MM.1S (cell line): ENCODE measurements around the gene ZMYND15.
"Not testable (repeated sequence)": the region's sequence is repeated elsewhere in the genome, so short reads cannot be mapped to it uniquely, and the experiment has no call there.

Experiments
- DNase-seq: peaks from one replicate; pipeline ENCODE4 v3.0.0-alpha.2; 2015
- H2AFZ ChIP-seq: fragments of 300-600 bp; sonication (generic); 2 replicates; pipeline ENCODE4 v1.6.0; 2016; ENCODE audit warnings: antibody characterized with exemption, low read length
- H3F3A ChIP-seq: fragments of 300-600 bp; sonication (generic); 2 replicates; pipeline ENCODE4 v1.6.1; 2016; ENCODE audit warnings: mild to moderate bottlenecking, antibody characterized with exemption, low read length, moderate library complexity, mixed read lengths; ENCODE audit not compliant: insufficient read depth
- H3K27ac ChIP-seq: fragments of 300-600 bp; sonication (generic); 2 replicates; pipeline ENCODE4 v1.5.1; 2016; ENCODE audit warnings: mild to moderate bottlenecking, low read length
- H3K27me3 ChIP-seq: fragments of 300-600 bp; sonication (generic); replicated peaks from 2 replicates; pipeline ENCODE4 v1.6.0; 2016; ENCODE audit warnings: low read length; ENCODE audit not compliant: insufficient read depth
- H3K36me3 ChIP-seq: fragments of 300-600 bp; sonication (generic); replicated peaks from 2 replicates; pipeline ENCODE4 v1.6.1; 2016; ENCODE audit warnings: mild to moderate bottlenecking, low read length, mixed read lengths; ENCODE audit not compliant: insufficient read depth
- H3K4me1 ChIP-seq: fragments of 300-600 bp; sonication (generic); 2 replicates; pipeline ENCODE4 v1.6.1; 2016; ENCODE audit warnings: low read length, mixed read lengths
- H3K4me2 ChIP-seq: fragments of 300-600 bp; sonication (generic); 2 replicates; pipeline ENCODE4 v1.6.0; 2016; ENCODE audit warnings: low read depth, low read length
- H3K4me3 ChIP-seq: fragments of 300-600 bp; sonication (generic); 2 replicates; pipeline ENCODE4 v1.5.1; 2016; ENCODE audit warnings: low read length, mixed read lengths
- H3K79me2 ChIP-seq: fragments of 300-600 bp; sonication (generic); 2 replicates; pipeline ENCODE4 v1.6.1; 2016; ENCODE audit warnings: mixed run types, low read length, mixed read lengths
- H3K9ac ChIP-seq: fragments of 300-600 bp; sonication (generic); 2 replicates; pipeline ENCODE4 v1.6.1; 2016; ENCODE audit warnings: low read length, mixed read lengths
- H3K9me2 ChIP-seq: fragments of 300-600 bp; sonication (generic); replicated peaks from 2 replicates; pipeline ENCODE4 v1.6.1; 2016; ENCODE audit warnings: mild to moderate bottlenecking, low read length, mixed read lengths; ENCODE audit not compliant: insufficient read depth
- H3K9me3 ChIP-seq: fragments of 300-600 bp; sonication (generic); replicated peaks from 2 replicates; pipeline ENCODE4 v1.6.1; 2016; ENCODE audit warnings: mild to moderate bottlenecking, low read length, mixed read lengths; ENCODE audit not compliant: insufficient read depth
- H4K20me1 ChIP-seq: fragments of 300-600 bp; sonication (generic); 2 replicates; pipeline ENCODE4 v1.6.1; 2016; ENCODE audit warnings: mild to moderate bottlenecking, low read length, moderate library complexity, mixed read lengths; ENCODE audit not compliant: insufficient read depth
- CTCF ChIP-seq: fragments of 300-600 bp; sonication (generic); IDR thresholded peaks from 2 replicates; pipeline ENCODE4 v1.5.1; 2016; ENCODE audit warnings: antibody characterized with exemption, low read length, mixed read lengths
- EZH2 ChIP-seq: fragments of 300-600 bp; sonication (generic); optimal IDR thresholded peaks from 2 replicates; pipeline ENCODE3; 2017; ENCODE audit warnings: low read depth, mild to moderate bottlenecking, antibody characterized with exemption, low read length, mixed read lengths
- EZH2phosphoT487 ChIP-seq: fragments of 300-600 bp; sonication (generic); IDR thresholded peaks from 2 replicates; pipeline ENCODE4 v1.6.1; 2018; ENCODE audit warnings: antibody characterized with exemption, low read length

Gene ZMYND15

GRCh38 chr17:4710693-4711634 is 28.7 kb upstream of the ZMYND15 start:
- H2AFZ ChIP-seq: peak overlapping the region; percentile 92
- TF ChIP-seq EZH2 (no peak), EZH2phosphoT487 (no peak), CTCF (no peak)
- peaks cover 4% of the 10 kb centered on the region for H3F3A ChIP-seq
- peak overlapping the region; percentile 87 for H3K4me3 ChIP-seq
- no peak for DNase-seq
- peaks cover 14% of the 10 kb centered on the region for H3K79me2 ChIP-seq
- peak overlapping the region; percentile 83 for H3K9ac ChIP-seq
- H3K4me1 ChIP-seq: peaks cover 7% of the 10 kb centered on the region; the same call in 1 of the 2 replicates
- no peaks in the 10 kb centered on the region for H3K27me3 ChIP-seq
- peak overlapping the region; percentile 78 for H3K4me2 ChIP-seq
- H3K9me2 ChIP-seq: no peaks in the 10 kb centered on the region
- no peaks in the 10 kb centered on the region for H4K20me1 ChIP-seq
- H3K36me3 ChIP-seq: no peaks in the 10 kb centered on the region
- H3K9me3 ChIP-seq: no peaks in the 10 kb centered on the region
- peak overlapping the region; percentile 71; the same call in 1 of the 2 replicates for H3K27ac ChIP-seq

- H3K4me1 ChIP-seq: peaks cover 7% of the 10 kb centered on the region; the same call in 1 of the 2 replicates
- TF ChIP-seq EZH2phosphoT487 (no peak), CTCF (no peak), EZH2 (no peak)
- peaks cover 14% of the 10 kb centered on the region for H3K79me2 ChIP-seq
- H3K4me3 ChIP-seq: no peak overlapping the region
- H3K36me3 ChIP-seq: no peaks in the 10 kb centered on the region
- no peaks in the 10 kb centered on the region for H3K9me2 ChIP-seq
- H3K27me3 ChIP-seq: no peaks in the 10 kb centered on the region
- DNase-seq: no peak
- no peaks in the 10 kb centered on the region for H3K9me3 ChIP-seq
- H2AFZ ChIP-seq: no peak overlapping the region
- no peak overlapping the region for H3K27ac ChIP-seq
- peak overlapping the region; percentile 78; the same call in 1 of the 2 replicates for H3K4me2 ChIP-seq
- no peak overlapping the region; the same call in 1 of the 2 replicates for H3K9ac ChIP-seq
- no peaks in the 10 kb centered on the region for H4K20me1 ChIP-seq
- H3F3A ChIP-seq: peaks cover 4% of the 10 kb centered on the region
These were observed 27.9 kb upstream of the ZMYND15 start for GRCh38 chr17:4711661-4712181.

- Histone ChIP-seq H3K79me2 (peaks cover 14% of the 10 kb centered on the region), H3K4me2 (no peak overlapping the region), H3K36me3 (no peaks in the 10 kb centered on the region), H3K9me3 (no peaks in the 10 kb centered on the region), H3K4me1 (peaks cover 7% of the 10 kb centered on the region; the same call in 1 of the 2 replicates), H3K9ac (no peak overlapping the region), H3K4me3 (no peak overlapping the region), H4K20me1 (no peaks in the 10 kb centered on the region), H3K27ac (no peak overlapping the region), H2AFZ (no peak overlapping the region), H3F3A (peaks cover 4% of the 10 kb centered on the region), H3K27me3 (no peaks in the 10 kb centered on the region), H3K9me2 (no peaks in the 10 kb centered on the region)
- DNase-seq: no peak
- TF ChIP-seq EZH2 (no peak), CTCF (no peak), EZH2phosphoT487 (no peak)
These were observed 27.1 kb upstream of the ZMYND15 start for GRCh38 chr17:4712526-4712925.

- not testable (repeated sequence) for H3K27ac ChIP-seq, H4K20me1 ChIP-seq, DNase-seq, H2AFZ ChIP-seq, H3K27me3 ChIP-seq, H3K9ac ChIP-seq, H3K4me3 ChIP-seq, H3K4me2 ChIP-seq, H3K9me2 ChIP-seq, H3F3A ChIP-seq, H3K36me3 ChIP-seq, H3K9me3 ChIP-seq, H3K4me1 ChIP-seq
- H3K79me2 ChIP-seq: peaks cover 14% of the 10 kb centered on the region
These were observed 25.1 kb upstream of the ZMYND15 start for GRCh38 chr17:4714340-4715062.
